ENCODE results near the gene YWHAG. TPM values are rescaled to one million over a fixed set of nuclear protein-coding genes. Genes with fewer than 3 reads are reported as not detected.
A peak's percentile ranks its signal among the peaks of the same experiment; 100 is the strongest.

The YWHAG gene
- total and polyA plus RNA-seq, 2 of the 13 experiments (the other 11 are each of a cell fraction or from before 2014, with no cell fraction given) = 36.9 to 67.5 TPM

GRCh38 chr7:76294344-76295024, 64.3 kb downstream of the YWHAG start (continued):
- no peak for TF ChIP-seq SKIL (CRISPR knock-in tag; IDR thresholded peaks at IDR 0.05; ENCODE audit: borderline replicate concordance)
- no peak for TF ChIP-seq ZNF460 (CRISPR knock-in tag; IDR thresholded peaks at IDR 0.05; ENCODE audit: borderline replicate concordance)
- no peak for TF ChIP-seq PHF5A (CRISPR knock-in tag; IDR thresholded peaks at IDR 0.05; ENCODE audit: low read depth, unreplicated experiment)
- no peak for TF ChIP-seq NR0B2 (CRISPR knock-in tag; IDR thresholded peaks at IDR 0.05)
- no peak for TF ChIP-seq ZNF264 (CRISPR knock-in tag; IDR thresholded peaks at IDR 0.05)
- TF ChIP-seq HNRNPLL (IDR thresholded peaks at IDR 0.05; ENCODE audit: low read depth, low read length, poor library complexity, severe bottlenecking) = peak; percentile 35
- no peak for TF ChIP-seq SSRP1 (CRISPR knock-in tag; IDR thresholded peaks at IDR 0.05)
- no peak for TF ChIP-seq ZNF629 (CRISPR knock-in tag; conservative IDR thresholded peaks at IDR 0.05)
- TF ChIP-seq PRDM4 (CRISPR knock-in tag; IDR thresholded peaks at IDR 0.05; ENCODE audit: borderline replicate concordance) = no peak
- no peak for TF ChIP-seq TAF1 (CRISPR knock-in tag; IDR thresholded peaks at IDR 0.05)
- no peak for TF ChIP-seq NFE2 (CRISPR knock-in tag; IDR thresholded peaks at IDR 0.05)
- no peak for TF ChIP-seq ZBTB4 (CRISPR knock-in tag; IDR thresholded peaks at IDR 0.05; ENCODE audit: borderline replicate concordance)
- peak; percentile 37; the same call in 1 of the 2 replicates for TF ChIP-seq GABPB1 (CRISPR knock-in tag; IDR thresholded peaks at IDR 0.05)
- no peak for TF ChIP-seq NCOR1 (IDR thresholded peaks at IDR 0.05; ENCODE audit: borderline replicate concordance, low read length)
- TF ChIP-seq ZNF274 (CRISPR knock-in tag; IDR thresholded peaks at IDR 0.05) = no peak
- no peak for TF ChIP-seq PITX1 (CRISPR knock-in tag; IDR thresholded peaks at IDR 0.05)
- no peak for TF ChIP-seq ZZZ3 (CRISPR knock-in tag; IDR thresholded peaks at IDR 0.05; ENCODE audit: borderline replicate concordance)
- no peak for TF ChIP-seq RNF2 (conservative IDR thresholded peaks at IDR 0.05; ENCODE audit: low read depth)
- no peak for TF ChIP-seq EZH2 (conservative IDR thresholded peaks at IDR 0.05; ENCODE audit: low read depth, low read length)
- TF ChIP-seq ZNF782 (CRISPR knock-in tag; IDR thresholded peaks at IDR 0.05; ENCODE audit: borderline replicate concordance) = no peak
- no peak for TF ChIP-seq CHD2 (IDR thresholded peaks at IDR 0.05; ENCODE audit: low read depth, low read length)
- no peak for TF ChIP-seq MIER3 (CRISPR knock-in tag; IDR thresholded peaks at IDR 0.05; ENCODE audit: borderline replicate concordance)
